ENCODE results near the gene PDS5B.

DNA sequence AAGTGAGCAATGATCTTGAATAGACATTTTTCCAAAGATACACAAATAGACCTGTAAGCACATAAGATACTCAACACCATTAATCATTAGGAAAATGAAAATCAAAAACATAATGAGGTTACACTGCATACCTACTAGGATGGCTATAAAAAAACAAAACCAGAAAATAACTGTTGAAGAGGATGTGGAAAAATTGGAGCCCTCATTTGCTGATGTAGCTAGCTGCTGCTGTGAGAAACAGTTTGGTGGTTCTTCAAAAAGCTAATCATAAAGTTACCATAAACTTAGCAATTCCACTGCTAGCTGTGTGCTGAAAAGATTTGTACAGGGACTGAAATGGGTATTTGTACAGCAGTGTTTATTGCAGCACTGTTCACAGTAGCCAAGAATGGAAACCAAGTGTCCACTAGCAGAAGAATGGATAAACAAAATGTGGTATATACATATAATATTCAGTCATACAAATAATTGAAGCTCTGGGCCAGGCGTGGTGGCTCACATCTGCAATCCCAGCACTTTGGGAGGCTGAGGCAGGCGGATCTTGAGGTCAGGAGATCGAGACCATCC, 46.2 kb downstream of the PDS5B start:
- TF ChIP-seq, protein P1, sequence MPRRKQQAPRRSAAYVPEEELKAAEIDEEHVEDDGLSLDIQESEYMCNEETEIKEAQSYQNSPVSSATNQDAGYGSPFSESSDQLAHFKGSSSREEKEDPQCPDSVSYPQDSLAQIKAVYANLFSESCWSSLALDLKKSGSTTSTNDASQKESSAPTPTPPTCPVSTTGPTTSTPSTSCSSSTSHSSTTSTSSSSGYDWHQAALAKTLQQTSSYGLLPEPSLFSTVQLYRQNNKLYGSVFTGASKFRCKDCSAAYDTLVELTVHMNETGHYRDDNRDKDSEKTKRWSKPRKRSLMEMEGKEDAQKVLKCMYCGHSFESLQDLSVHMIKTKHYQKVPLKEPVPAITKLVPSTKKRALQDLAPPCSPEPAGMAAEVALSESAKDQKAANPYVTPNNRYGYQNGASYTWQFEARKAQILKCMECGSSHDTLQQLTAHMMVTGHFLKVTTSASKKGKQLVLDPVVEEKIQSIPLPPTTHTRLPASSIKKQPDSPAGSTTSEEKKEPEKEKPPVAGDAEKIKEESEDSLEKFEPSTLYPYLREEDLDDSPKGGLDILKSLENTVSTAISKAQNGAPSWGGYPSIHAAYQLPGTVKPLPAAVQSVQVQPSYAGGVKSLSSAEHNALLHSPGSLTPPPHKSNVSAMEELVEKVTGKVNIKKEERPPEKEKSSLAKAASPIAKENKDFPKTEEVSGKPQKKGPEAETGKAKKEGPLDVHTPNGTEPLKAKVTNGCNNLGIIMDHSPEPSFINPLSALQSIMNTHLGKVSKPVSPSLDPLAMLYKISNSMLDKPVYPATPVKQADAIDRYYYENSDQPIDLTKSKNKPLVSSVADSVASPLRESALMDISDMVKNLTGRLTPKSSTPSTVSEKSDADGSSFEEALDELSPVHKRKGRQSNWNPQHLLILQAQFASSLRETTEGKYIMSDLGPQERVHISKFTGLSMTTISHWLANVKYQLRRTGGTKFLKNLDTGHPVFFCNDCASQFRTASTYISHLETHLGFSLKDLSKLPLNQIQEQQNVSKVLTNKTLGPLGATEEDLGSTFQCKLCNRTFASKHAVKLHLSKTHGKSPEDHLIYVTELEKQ (tag by site-specific recombination; IDR thresholded peaks at IDR 0.05; ENCODE audit: borderline replicate concordance) = no peak
- no peak for TF ChIP-seq ZFP37 (tag by site-specific recombination; IDR thresholded peaks at IDR 0.05)
- TF ChIP-seq, protein P2, sequence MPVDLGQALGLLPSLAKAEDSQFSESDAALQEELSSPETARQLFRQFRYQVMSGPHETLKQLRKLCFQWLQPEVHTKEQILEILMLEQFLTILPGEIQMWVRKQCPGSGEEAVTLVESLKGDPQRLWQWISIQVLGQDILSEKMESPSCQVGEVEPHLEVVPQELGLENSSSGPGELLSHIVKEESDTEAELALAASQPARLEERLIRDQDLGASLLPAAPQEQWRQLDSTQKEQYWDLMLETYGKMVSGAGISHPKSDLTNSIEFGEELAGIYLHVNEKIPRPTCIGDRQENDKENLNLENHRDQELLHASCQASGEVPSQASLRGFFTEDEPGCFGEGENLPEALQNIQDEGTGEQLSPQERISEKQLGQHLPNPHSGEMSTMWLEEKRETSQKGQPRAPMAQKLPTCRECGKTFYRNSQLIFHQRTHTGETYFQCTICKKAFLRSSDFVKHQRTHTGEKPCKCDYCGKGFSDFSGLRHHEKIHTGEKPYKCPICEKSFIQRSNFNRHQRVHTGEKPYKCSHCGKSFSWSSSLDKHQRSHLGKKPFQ (tag by site-specific recombination; IDR thresholded peaks at IDR 0.05) = no peak
- TF ChIP-seq ZNF221 (tag by site-specific recombination; IDR thresholded peaks at IDR 0.05; ENCODE audit: borderline replicate concordance) = no peak
- TF ChIP-seq, protein P3, sequence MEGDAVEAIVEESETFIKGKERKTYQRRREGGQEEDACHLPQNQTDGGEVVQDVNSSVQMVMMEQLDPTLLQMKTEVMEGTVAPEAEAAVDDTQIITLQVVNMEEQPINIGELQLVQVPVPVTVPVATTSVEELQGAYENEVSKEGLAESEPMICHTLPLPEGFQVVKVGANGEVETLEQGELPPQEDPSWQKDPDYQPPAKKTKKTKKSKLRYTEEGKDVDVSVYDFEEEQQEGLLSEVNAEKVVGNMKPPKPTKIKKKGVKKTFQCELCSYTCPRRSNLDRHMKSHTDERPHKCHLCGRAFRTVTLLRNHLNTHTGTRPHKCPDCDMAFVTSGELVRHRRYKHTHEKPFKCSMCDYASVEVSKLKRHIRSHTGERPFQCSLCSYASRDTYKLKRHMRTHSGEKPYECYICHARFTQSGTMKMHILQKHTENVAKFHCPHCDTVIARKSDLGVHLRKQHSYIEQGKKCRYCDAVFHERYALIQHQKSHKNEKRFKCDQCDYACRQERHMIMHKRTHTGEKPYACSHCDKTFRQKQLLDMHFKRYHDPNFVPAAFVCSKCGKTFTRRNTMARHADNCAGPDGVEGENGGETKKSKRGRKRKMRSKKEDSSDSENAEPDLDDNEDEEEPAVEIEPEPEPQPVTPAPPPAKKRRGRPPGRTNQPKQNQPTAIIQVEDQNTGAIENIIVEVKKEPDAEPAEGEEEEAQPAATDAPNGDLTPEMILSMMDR (tag by site-specific recombination; IDR thresholded peaks at IDR 0.05) = no peak
- TF ChIP-seq ZNF311 (tag by site-specific recombination; IDR thresholded peaks at IDR 0.05; ENCODE audit: borderline replicate concordance) = no peak
- TF ChIP-seq, protein P4, sequence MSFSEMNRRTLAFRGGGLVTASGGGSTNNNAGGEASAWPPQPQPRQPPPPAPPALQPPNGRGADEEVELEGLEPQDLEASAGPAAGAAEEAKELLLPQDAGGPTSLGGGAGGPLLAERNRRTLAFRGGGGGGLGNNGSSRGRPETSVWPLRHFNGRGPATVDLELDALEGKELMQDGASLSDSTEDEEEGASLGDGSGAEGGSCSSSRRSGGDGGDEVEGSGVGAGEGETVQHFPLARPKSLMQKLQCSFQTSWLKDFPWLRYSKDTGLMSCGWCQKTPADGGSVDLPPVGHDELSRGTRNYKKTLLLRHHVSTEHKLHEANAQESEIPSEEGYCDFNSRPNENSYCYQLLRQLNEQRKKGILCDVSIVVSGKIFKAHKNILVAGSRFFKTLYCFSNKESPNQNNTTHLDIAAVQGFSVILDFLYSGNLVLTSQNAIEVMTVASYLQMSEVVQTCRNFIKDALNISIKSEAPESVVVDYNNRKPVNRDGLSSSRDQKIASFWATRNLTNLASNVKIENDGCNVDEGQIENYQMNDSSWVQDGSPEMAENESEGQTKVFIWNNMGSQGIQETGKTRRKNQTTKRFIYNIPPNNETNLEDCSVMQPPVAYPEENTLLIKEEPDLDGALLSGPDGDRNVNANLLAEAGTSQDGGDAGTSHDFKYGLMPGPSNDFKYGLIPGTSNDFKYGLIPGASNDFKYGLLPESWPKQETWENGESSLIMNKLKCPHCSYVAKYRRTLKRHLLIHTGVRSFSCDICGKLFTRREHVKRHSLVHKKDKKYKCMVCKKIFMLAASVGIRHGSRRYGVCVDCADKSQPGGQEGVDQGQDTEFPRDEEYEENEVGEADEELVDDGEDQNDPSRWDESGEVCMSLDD (tag by site-specific recombination; IDR thresholded peaks at IDR 0.05) = no peak
- no peak for TF ChIP-seq ZNF837 (tag by site-specific recombination; IDR thresholded peaks at IDR 0.05)
- TF ChIP-seq, protein P5, sequence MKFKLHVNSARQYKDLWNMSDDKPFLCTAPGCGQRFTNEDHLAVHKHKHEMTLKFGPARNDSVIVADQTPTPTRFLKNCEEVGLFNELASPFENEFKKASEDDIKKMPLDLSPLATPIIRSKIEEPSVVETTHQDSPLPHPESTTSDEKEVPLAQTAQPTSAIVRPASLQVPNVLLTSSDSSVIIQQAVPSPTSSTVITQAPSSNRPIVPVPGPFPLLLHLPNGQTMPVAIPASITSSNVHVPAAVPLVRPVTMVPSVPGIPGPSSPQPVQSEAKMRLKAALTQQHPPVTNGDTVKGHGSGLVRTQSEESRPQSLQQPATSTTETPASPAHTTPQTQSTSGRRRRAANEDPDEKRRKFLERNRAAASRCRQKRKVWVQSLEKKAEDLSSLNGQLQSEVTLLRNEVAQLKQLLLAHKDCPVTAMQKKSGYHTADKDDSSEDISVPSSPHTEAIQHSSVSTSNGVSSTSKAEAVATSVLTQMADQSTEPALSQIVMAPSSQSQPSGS (tag by site-specific recombination; IDR thresholded peaks at IDR 0.05; ENCODE audit: low read depth) = no peak
- TF ChIP-seq ZNF529 (tag by site-specific recombination; IDR thresholded peaks at IDR 0.05; ENCODE audit: insufficient replicate concordance) = no peak
- no peak for TF ChIP-seq GLIS2 (tag by site-specific recombination; IDR thresholded peaks at IDR 0.05)
- no peak for TF ChIP-seq ZNF530 (tag by site-specific recombination; IDR thresholded peaks at IDR 0.05; ENCODE audit: low read depth)
- TF ChIP-seq, protein P6, sequence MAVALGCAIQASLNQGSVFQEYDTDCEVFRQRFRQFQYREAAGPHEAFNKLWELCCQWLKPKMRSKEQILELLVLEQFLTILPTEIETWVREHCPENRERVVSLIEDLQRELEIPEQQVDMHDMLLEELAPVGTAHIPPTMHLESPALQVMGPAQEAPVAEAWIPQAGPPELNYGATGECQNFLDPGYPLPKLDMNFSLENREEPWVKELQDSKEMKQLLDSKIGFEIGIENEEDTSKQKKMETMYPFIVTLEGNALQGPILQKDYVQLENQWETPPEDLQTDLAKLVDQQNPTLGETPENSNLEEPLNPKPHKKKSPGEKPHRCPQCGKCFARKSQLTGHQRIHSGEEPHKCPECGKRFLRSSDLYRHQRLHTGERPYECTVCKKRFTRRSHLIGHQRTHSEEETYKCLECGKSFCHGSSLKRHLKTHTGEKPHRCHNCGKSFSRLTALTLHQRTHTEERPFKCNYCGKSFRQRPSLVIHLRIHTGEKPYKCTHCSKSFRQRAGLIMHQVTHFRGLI (tag by site-specific recombination; IDR thresholded peaks at IDR 0.05) = no peak
- no peak for TF ChIP-seq YY1 (tag by site-specific recombination; IDR thresholded peaks at IDR 0.05)

All from HEK293 (cell line).